ENCODE measurements around the gene PRDM1.
"Not testable (repeated sequence)": the region's sequence is repeated elsewhere in the genome, so short reads cannot be mapped to it uniquely, and the experiment has no call there.

- not testable (repeated sequence) for TF ChIP-seq POLR2A (IDR thresholded peaks at IDR 0.05; ENCODE audit: low read depth, low read length); POLR2AphosphoS5 (IDR thresholded peaks at IDR 0.05; ENCODE audit: low read depth, low read length); TAF1 (IDR thresholded peaks at IDR 0.05; ENCODE audit: borderline replicate concordance, low read depth, low read length)
These were observed 66.3 kb downstream of the PRDM1 start for GRCh38 chr6:106152476-106152875.

Measured in GM12892 (cell line).